BLaER1 (cell line): ENCODE results near the gene SCUBE2.

ENCODE experiments used
- H3K27ac ChIP-seq: shearing (Covaris generic); formaldehyde crosslinking; 2 replicates; pipeline ENCODE4 v1.8.1; 2022
- H3K27me3 ChIP-seq: shearing (Covaris generic); formaldehyde crosslinking; 2 replicates; pipeline ENCODE4 v1.8.1; 2022
- H3K36me3 ChIP-seq: shearing (Covaris generic); formaldehyde crosslinking; 2 replicates; pipeline ENCODE4 v1.8.1; 2022
- H3K4me1 ChIP-seq: shearing (Covaris generic); formaldehyde crosslinking; 2 replicates; pipeline ENCODE4 v1.8.1; 2022
- H3K4me2 ChIP-seq: shearing (Covaris generic); formaldehyde crosslinking; 2 replicates; pipeline ENCODE4 v1.8.1; 2022
- H3K4me3 ChIP-seq: shearing (Covaris generic); formaldehyde crosslinking; 2 replicates; pipeline ENCODE4 v1.8.1; 2022
- H3K9ac ChIP-seq: shearing (Covaris generic); formaldehyde crosslinking; 2 replicates; pipeline ENCODE4 v1.8.1; 2022
- H3K9me3 ChIP-seq: shearing (Covaris generic); formaldehyde crosslinking; 2 replicates; pipeline ENCODE4 v1.8.1; 2022
- H4K20me1 ChIP-seq: shearing (Covaris generic); formaldehyde crosslinking; 2 replicates; pipeline ENCODE4 v1.8.1; 2022
- Cebpa-rat ChIP-seq: shearing (Covaris generic); IDR thresholded peaks from 2 replicates; pipeline ENCODE4 v1.8.1; 2022

Gene SCUBE2

DNA sequence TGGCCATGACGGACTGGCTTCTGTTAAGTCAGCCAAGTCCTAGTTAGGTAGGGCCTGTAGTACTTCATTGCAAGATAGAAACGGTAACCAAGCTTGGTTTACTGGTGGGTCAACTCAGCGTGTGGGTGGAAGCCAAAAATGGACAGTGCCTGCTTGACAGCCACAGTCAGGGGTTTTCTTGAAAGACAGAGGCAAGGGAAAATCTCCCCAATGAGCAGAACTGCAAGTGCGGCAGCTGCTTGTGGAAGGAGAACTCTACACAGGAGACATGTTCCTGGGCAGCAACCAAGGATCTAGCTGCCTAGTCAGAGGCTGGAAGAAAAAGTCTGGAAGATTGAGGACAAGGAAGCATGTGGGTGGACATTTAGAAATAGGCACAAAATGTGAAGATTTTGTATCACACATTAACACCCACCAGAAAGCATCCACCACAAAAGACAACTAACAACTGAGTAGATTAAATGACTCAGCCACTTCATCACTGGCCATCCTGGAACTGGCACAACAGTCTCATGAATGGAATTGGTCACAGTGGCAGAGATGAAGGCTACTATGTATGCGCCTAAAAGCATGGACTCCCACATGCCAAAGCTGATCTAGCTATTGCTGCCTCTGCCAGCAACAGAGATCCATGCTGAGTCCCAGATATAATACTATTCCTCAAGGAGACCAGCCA is 40.9 kb upstream of the SCUBE2 start:
- Histone ChIP-seq H3K27me3 (no peaks in the 10 kb centered on the region), H3K4me2 (no peak overlapping the region), H3K4me1 (peaks cover 10% of the 10 kb centered on the region), H3K4me3 (no peak overlapping the region), H3K27ac (no peak overlapping the region), H4K20me1 (no peaks in the 10 kb centered on the region), H3K9ac (no peak overlapping the region), H3K9me3 (no peaks in the 10 kb centered on the region), H3K36me3 (peaks cover 29% of the 10 kb centered on the region)
- TF ChIP-seq Cebpa-rat = no peak

DNA sequence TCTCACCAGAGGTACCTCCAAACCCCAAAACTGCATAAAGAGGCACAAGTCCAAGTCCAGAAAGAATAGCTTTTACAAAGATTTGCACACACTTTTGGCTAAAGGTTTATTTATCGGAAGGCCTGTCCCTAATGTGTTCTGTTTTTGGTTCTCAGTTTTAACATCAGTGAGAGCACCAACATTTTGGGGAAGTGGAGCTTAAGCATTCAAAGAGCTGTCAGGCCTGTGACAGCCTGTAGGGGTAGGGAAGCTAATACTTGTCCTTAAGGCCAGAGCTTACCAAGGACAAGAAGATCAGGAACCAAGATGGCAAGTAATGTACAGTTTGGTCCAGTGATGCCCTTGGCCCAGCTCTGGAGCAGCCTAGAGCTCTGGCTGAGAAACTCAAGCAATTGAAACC is 38.9 kb upstream of the SCUBE2 start:
- Histone ChIP-seq H3K27me3 (no peaks in the 10 kb centered on the region), H3K9ac (no peak overlapping the region), H4K20me1 (no peaks in the 10 kb centered on the region), H3K4me2 (no peak overlapping the region), H3K4me3 (no peak overlapping the region), H3K9me3 (no peaks in the 10 kb centered on the region), H3K4me1 (peaks cover 10% of the 10 kb centered on the region), H3K36me3 (peaks cover 17% of the 10 kb centered on the region; the same call in 1 of the 2 replicates), H3K27ac (no peak overlapping the region)
- no peak for TF ChIP-seq Cebpa-rat

DNA sequence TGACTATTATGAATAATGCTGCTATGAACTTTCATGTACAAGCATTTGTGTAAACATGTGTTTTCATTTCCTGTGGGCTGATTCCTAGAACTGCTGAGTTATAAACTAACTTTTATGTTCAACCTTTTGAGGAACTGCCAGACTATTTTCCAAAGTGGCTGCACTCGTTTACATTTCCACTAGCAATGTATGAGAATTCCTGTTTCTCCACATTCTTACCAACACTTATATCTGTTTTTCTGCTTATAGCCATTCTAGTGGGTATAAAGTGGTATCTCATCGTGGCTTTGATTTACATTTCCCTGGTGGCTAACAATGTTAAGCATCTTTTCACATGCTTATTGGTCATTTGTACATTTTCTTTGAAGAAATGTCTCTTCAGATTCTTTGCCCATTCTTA is 35.2 kb upstream of the SCUBE2 start:
- no peak overlapping the region for H3K27ac ChIP-seq
- H3K36me3 ChIP-seq = peaks cover 3% of the 10 kb centered on the region; the same call in 1 of the 2 replicates
- no peak overlapping the region for H3K9ac ChIP-seq
- no peaks in the 10 kb centered on the region for H4K20me1 ChIP-seq
- no peak for TF ChIP-seq Cebpa-rat
- H3K4me1 ChIP-seq = peaks cover 7% of the 10 kb centered on the region; the same call in 1 of the 2 replicates
- H3K4me3 ChIP-seq = no peak overlapping the region
- H3K4me2 ChIP-seq = no peak overlapping the region
- no peaks in the 10 kb centered on the region; the same call in 1 of the 2 replicates for H3K9me3 ChIP-seq
- no peaks in the 10 kb centered on the region for H3K27me3 ChIP-seq

DNA sequence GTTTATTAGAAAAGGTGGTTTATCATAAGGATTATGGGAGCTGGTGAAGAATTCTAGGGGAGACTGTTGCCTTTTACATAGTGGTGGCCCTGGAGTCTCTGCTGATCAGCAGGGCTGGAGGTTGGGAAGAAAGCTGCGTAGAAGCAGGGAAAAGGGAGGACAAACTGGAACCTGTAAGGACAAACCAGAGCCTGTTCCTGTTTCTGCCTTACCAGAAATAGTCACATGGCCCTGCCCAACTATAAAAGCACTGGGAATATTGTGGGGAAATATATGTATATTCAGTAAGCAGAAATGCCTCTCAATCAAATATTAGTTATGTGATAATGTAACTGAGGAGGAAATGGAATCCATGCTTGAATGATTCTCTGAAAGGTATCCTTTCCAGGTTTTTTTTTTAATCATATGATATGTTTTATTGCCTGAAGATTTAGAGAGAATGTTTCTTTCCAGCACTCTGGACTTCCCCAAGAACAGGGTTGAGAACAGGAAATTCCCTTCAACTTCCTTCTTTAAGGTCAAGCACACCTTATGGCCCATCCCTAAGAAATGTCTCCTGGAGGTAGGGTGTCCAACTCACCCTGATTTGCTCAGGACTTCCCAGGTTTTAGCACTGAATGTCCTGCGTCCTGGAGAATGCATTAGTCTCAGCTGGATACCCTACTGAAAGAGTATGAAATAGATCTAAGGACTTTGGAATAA is 33.9 kb upstream of the SCUBE2 start:
- Histone ChIP-seq H3K27ac (no peak overlapping the region), H3K27me3 (no peaks in the 10 kb centered on the region), H3K36me3 (no peaks in the 10 kb centered on the region), H3K4me2 (no peak overlapping the region), H3K4me1 (peaks cover 7% of the 10 kb centered on the region; the same call in 1 of the 2 replicates), H3K9me3 (no peaks in the 10 kb centered on the region; the same call in 1 of the 2 replicates), H4K20me1 (no peaks in the 10 kb centered on the region), H3K9ac (no peak overlapping the region), H3K4me3 (no peak overlapping the region)
- no peak for TF ChIP-seq Cebpa-rat

DNA sequence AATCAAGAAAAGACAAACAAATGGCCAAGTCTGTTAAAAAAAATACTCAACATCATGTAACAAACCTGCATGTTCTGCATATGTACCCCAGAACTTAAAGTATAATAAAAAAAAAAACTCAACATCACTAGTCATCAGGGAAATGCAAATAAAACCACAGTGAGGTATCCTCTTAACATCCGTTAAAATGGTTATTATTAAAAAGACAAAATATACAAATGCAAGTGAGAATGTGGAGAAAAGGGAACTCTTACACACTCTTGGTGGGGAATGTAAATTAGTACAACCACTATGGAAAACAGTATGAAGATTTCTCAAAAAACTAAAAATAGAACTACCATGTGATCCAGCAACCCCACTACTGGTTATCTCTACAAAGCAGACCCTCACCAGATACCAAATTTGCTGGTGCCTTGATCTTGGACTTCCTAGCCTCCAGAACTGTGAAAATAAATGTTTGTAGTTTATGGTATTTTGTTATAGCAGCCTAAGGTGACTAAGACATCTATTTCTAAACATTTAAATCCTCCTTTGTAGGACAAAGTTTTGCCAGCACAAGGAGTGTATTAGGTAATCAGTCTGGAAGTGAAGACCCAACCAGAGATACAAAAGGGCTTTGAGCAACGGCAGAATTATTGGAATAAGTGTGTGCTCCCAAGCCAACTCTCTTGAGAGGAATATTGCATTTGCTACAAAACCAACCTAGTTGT is 32.4 kb upstream of the SCUBE2 start:
- Histone ChIP-seq H4K20me1 (no peaks in the 10 kb centered on the region), H3K36me3 (no peaks in the 10 kb centered on the region), H3K4me1 (peaks cover 7% of the 10 kb centered on the region; the same call in 1 of the 2 replicates), H3K4me3 (no peak overlapping the region), H3K27me3 (no peaks in the 10 kb centered on the region), H3K4me2 (no peak overlapping the region), H3K27ac (no peak overlapping the region), H3K9ac (no peak overlapping the region), H3K9me3 (no peaks in the 10 kb centered on the region; the same call in 1 of the 2 replicates)
- TF ChIP-seq Cebpa-rat = no peak

DNA sequence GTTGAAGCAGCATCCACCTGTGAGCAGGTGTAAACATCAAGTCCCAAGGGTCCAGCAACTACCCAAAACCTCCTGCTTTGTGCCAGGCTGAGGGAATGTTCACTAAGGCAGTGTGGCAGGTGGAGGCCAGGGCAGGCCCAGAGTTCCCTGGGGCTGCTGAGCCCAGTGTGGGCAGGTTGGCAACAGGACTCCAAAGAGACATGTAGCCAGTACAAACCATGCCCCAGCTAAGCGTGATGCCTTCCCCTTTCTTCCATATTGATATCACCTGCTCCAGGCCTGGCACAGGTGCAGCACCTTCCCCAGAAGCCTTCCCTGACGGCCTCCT is 30.0 kb upstream of the SCUBE2 start:
- Histone ChIP-seq H3K4me1 (peaks cover 7% of the 10 kb centered on the region; the same call in 1 of the 2 replicates), H3K27me3 (no peaks in the 10 kb centered on the region), H3K9ac (no peak overlapping the region), H3K4me3 (no peak overlapping the region), H3K27ac (no peak overlapping the region), H3K4me2 (no peak overlapping the region), H3K36me3 (no peaks in the 10 kb centered on the region), H4K20me1 (no peaks in the 10 kb centered on the region), H3K9me3 (no peaks in the 10 kb centered on the region; the same call in 1 of the 2 replicates)
- no peak for TF ChIP-seq Cebpa-rat

DNA sequence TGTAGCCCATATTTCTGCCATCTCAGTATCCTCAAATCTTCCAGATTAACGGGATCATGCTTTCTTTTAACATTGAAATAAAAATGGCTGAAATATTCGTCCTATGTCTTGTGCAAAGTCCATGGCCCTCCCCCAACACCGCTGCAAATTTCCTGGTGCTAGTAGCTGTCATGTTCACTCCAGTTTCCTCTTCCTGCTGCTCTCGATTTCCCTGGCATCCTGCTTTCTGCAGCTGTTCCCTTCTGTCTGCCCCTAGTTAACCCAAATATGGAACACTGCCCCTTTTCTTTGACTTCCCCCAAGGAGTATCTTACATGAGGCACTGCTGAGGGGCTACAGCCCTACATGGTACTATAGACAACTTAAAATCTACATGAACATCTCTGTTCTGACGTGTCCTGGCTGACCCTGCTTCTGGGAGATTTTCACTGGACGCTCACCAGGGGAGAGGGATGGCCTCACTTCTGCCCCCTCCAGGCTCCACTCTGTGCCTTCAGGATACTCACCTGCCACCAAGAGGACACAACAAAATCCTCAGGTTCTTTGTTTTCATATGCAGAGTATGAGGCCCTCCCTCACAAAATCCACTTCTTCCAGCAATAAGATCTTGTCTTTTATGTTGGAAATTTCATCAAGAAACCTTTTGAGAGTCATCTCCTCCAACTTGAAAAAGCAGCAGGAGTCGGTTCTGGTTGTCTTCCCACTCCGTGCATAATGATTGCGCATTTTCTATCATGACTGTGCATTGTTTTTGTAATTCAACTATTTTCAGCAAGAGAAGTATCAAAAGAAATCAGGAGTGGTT is 29.5 kb upstream of the SCUBE2 start:
- no peak overlapping the region for H3K27ac ChIP-seq
- no peak overlapping the region for H3K4me2 ChIP-seq
- TF ChIP-seq Cebpa-rat = no peak
- no peak overlapping the region for H3K9ac ChIP-seq
- H3K4me1 ChIP-seq = peaks cover 7% of the 10 kb centered on the region; the same call in 1 of the 2 replicates
- no peak overlapping the region for H3K4me3 ChIP-seq
- no peaks in the 10 kb centered on the region for H4K20me1 ChIP-seq
- H3K36me3 ChIP-seq = no peaks in the 10 kb centered on the region
- H3K27me3 ChIP-seq = no peaks in the 10 kb centered on the region
- no peaks in the 10 kb centered on the region; the same call in 1 of the 2 replicates for H3K9me3 ChIP-seq

DNA sequence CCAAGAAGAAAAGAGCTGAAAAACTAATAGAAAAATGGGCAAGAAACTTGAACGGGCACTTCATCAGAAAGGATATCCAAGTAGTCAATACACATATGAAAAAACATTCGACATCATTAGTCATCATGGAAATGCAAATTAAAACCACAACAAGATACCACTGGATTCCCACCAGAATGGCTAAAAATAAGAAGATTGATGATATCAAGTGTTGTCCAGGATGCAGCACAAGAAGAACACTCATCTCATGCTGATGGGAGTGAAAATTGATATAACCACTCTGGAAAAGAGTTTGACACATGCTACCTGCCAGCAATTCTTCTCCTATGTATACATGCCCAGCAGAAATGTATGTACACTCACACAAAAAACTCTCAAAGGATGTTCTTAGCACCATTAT is 26.9 kb upstream of the SCUBE2 start:
- Histone ChIP-seq H3K4me2 (no peak overlapping the region), H3K36me3 (no peaks in the 10 kb centered on the region), H4K20me1 (no peaks in the 10 kb centered on the region), H3K9ac (no peak overlapping the region), H3K27ac (no peak overlapping the region), H3K9me3 (peaks cover 12% of the 10 kb centered on the region), H3K4me3 (no peak overlapping the region), H3K27me3 (no peaks in the 10 kb centered on the region), H3K4me1 (peaks cover 1% of the 10 kb centered on the region; the same call in 1 of the 2 replicates)
- no peak for TF ChIP-seq Cebpa-rat

GRCh38 chr11:9112075-9112474 is 20.7 kb upstream of the SCUBE2 start:
- H3K4me1 ChIP-seq = no peaks in the 10 kb centered on the region
- no peaks in the 10 kb centered on the region for H3K27me3 ChIP-seq
- no peaks in the 10 kb centered on the region for H4K20me1 ChIP-seq
- H3K9me3 ChIP-seq = peaks cover 36% of the 10 kb centered on the region
- no peak overlapping the region for H3K9ac ChIP-seq
- no peak overlapping the region for H3K4me3 ChIP-seq
- H3K4me2 ChIP-seq = no peak overlapping the region
- TF ChIP-seq Cebpa-rat = no peak
- H3K36me3 ChIP-seq = no peaks in the 10 kb centered on the region
- H3K27ac ChIP-seq = no peak overlapping the region
